HCEC 1CT (cell line): ENCODE measurements around the gene COMMD3.
A peak's percentile ranks its signal among the peaks of the same experiment; 100 is the strongest.
"Not testable (repeated sequence)": the region's sequence is repeated elsewhere in the genome, so short reads cannot be mapped to it uniquely, and the experiment has no call there.

Experiments
- DNase-seq: peaks from one replicate; pipeline ENCODE4 v3.0.0-alpha.2; 2017

Gene COMMD3

GRCh38 chr10:22316286-22317075, at the start of gene COMMD3:
Gene COMMD3 (plus strand): TSS chr10:22316388. CDS start chr10:22316418, 30 bp downstream.
- DNase-seq: peak; percentile 89

GRCh38 chr10:22268503-22268902, 47.7 kb upstream of the COMMD3 start:
- no peak for DNase-seq

- no peak for DNase-seq
Measured at GRCh38 chr10:22271786-22272185, 44.4 kb upstream of the COMMD3 start.

- DNase-seq: no peak
Measured at GRCh38 chr10:22278441-22278782, 37.8 kb upstream of the COMMD3 start.

GRCh38 chr10:22280078-22280477, 36.1 kb upstream of the COMMD3 start:
- DNase-seq: no peak

GRCh38 chr10:22285130-22285529, 31.1 kb upstream of the COMMD3 start:
- no peak for DNase-seq

GRCh38 chr10:22293747-22294404, 22.3 kb upstream of the COMMD3 start:
- DNase-seq: no peak

GRCh38 chr10:22294694-22295093, 21.5 kb upstream of the COMMD3 start:
- DNase-seq: no peak

- no peak for DNase-seq
Measured at GRCh38 chr10:22301193-22301592, 15.0 kb upstream of the COMMD3 start.

GRCh38 chr10:22303461-22303860, 12.7 kb upstream of the COMMD3 start:
- DNase-seq: no peak

- no peak for DNase-seq
Measured at GRCh38 chr10:22305721-22306120, 10.5 kb upstream of the COMMD3 start.

GRCh38 chr10:22308390-22308789, 7.8 kb upstream of the COMMD3 start:
- peak; percentile 64 for DNase-seq

GRCh38 chr10:22309180-22310000, 6.8 kb upstream of the COMMD3 start:
- no peak for DNase-seq

GRCh38 chr10:22310012-22310411, 6.2 kb upstream of the COMMD3 start:
- not testable (repeated sequence) for DNase-seq

- DNase-seq: no peak
Measured at GRCh38 chr10:22310928-22311327, 5.3 kb upstream of the COMMD3 start.

GRCh38 chr10:22314852-22315251, 1.3 kb upstream of the COMMD3 start:
- DNase-seq: no peak

GRCh38 chr10:22315455-22316285, 518 bp upstream of the COMMD3 start:
- no peak for DNase-seq

GRCh38 chr10:22317076-22317370, 835 bp downstream of the COMMD3 start:
- no peak for DNase-seq

- DNase-seq: no peak
Measured at GRCh38 chr10:22317771-22318565, 1.8 kb downstream of the COMMD3 start.

- DNase-seq: no peak
Measured at GRCh38 chr10:22318772-22319171, 2.6 kb downstream of the COMMD3 start.

- no peak for DNase-seq
Measured at GRCh38 chr10:22319547-22319979, 3.4 kb downstream of the COMMD3 start.

GRCh38 chr10:22319980-22320558, 3.9 kb downstream of the COMMD3 start:
- DNase-seq: peak; percentile 15
